NOMO-1 treated with dmso at 0.1 percent for 144 hours (cell line): ENCODE measurements around the gene PAN3.
A peak's percentile ranks its signal among the peaks of the same experiment; 100 is the strongest.
"Not testable (repeated sequence)": the region's sequence is repeated elsewhere in the genome, so short reads cannot be mapped to it uniquely, and the experiment has no call there.

Source experiments
- DNase-seq: peaks from one replicate; lab custom pipeline; 2025; ENCODE audit not compliant: unreplicated experiment; lab: John Stamatoyannopoulos, UW

The PAN3 gene

DNA sequence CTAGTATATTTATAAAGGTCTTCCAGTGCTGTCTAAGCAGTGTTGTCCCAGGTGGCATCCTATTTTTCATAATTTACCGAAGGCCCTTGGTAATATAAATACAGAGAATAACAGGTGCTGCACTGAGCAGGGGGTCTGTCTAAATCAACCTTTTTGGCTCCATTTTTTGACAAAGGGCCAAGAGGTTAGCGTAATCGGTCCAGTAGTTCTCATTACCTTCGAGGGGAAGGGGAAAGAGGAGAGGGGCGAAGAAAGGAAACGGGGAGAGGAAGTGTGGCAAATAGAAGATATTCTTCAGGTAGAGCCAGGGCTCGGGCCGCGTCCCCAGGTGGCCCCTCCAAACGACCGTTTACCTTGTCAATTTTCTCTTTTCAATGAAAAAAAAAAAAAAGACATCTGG is 749 bp upstream of the PAN3 start:
- DNase-seq: no peak

DNA sequence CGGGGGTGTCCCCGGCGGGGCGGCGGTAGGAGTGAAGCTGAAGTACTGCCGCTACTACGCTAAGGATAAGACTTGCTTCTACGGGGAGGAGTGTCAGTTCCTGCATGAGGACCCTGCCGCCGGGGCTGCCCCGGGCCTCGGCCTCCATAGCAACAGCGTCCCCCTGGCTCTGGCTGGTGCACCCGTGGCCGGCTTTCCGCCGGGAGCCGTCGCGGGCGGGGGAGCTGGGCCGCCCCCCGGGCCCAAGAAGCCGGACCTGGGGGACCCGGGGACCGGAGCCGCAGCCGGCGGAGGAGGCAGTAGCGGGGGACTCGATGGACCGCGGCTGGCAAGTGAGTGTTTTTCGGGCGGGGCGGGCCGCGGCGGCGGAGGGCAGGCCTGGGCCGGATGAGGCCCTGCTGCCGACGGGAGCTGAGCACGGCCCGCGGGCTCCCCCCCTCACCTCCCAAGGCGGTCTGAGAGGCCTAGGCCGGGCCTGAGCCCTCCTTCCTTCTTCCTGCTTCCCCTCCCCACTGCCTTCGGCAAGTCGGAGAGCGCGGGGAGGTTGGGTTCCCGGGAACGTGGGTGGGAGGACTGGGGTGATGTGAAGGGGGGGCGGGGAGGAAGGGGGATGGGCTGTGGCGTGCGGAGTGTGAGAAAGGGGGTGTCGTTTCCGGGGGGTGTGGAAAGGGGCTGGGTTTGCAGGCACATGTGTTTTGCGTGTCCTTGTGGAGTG is 568 bp downstream of the PAN3 start:
- peak; percentile 99 for DNase-seq

DNA sequence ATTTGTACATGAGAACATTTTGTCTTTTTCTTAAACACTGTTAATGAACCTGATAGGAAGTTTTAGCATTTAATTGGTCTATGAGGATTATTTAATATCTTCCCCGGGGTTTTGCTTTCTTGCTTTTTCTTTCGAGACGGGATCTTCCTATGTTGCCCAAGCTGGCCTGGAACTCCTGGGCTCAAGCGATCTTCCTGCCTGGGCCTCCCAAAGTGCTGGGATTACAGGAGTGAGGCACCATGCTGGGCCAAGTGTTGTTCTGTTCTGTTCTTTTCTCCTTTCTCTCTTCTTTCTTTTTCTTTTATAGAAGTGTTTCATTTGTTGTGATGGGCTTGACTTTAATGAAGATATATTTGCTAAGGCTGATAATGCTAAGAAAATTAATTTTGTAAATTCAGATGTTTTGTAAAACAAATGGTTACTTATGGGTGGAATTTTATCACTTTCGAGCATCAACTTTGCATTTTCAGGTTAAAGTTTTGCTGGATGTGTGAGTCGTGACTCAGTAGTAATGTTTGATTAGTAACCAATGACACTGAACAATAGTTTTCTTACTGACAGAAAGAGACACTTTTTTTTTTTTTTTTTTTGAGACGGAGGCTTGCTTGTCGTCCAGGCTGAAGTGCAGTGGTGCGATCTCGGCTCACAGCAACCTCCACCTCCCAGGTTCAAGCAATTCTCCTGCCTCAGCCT is 2.2 kb downstream of the PAN3 start:
- no peak for DNase-seq

DNA sequence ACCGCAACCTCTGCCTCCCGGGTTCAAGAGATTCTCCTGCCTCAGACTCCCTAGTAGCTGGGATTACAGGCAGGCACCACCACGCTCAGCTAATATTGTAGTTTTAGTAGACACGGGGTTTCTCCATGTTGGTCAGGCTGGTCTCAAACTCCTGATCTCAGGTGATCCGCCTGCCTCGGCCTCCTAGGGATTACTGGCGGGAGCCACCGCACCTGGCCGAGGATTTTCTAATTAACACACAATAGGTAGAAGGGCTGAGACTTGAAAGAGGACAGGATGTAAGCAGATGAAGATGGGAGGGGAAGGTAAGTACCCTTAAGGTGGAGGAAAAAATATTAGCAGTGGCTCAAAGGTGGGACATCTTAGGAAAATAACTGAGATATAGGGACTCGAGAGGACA is 3.2 kb downstream of the PAN3 start:
- not testable (repeated sequence) for DNase-seq

DNA sequence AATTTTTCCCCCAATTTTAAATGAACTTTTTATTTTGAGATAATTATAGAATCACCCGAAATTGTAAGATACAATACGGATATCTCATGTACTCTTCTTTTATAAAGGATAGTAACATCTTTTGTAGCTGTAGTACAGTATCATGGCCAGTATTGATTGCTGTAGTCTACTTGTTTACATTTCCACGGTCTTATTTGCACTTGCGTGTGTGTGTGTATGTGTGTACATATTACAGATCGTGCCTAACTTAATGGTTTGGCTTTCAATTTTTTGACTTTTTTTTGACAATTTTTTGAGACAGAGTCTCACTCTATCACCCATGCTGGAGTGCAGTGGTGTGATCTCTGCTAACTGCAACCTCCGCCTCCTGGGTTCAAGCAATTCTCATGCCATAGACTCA is 6.7 kb downstream of the PAN3 start:
- DNase-seq: no peak

DNA sequence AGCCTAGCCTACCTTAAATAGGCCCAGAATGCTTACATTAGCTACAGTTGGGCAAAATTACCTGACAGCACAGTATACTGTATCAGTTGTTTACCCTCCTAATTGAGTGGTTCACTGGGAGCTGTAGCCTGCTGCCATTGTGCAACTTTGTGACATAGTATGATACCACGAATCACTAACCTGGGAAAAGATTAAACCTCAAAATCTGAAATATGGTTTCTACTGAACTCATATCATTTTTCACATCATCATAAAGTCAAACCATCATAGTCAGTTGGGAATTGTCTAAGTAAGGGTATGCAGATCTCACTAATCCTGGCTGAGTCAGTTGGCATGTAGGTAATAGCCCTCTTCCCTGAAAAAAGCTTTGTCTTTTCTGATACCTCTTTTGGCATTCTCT is 9.2 kb downstream of the PAN3 start:
- DNase-seq: no peak

DNA sequence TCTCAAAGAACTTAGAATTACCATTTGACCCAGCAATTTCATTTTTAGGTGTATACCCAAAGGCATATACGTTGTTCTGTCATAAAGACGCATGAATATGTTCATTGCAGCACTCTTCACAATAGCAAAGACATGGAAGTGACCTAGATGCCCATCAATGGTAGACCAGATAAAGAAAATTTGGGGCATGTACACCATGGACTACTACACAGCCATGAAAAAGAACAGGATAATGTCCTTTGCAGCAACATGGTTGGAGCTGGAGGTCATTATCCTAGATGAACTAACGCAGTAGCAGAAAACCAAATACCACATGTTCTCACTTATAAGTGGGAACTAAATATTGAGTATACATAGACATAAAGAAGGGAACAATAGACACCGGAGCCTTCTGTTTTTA is 20.7 kb downstream of the PAN3 start:
- no peak for DNase-seq

DNA sequence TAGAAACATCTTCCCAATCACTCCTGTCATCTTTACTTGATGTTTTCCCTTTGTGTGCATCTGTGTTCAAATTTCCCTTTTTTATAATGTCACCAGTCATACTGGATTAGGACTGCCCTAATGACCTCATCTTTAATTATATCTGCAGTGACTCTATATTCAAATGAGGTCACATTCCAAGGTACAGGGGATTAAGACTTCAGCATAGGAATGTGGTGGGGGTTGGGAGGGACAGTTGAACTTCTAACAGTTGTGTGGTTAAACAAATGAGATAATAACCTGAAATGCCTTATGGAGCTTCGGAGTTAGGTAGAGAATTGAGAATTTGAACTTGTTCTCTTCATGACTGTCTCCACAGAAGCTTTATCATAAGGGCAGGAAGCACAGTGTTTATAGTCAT is 23.0 kb downstream of the PAN3 start:
- no peak for DNase-seq

DNA sequence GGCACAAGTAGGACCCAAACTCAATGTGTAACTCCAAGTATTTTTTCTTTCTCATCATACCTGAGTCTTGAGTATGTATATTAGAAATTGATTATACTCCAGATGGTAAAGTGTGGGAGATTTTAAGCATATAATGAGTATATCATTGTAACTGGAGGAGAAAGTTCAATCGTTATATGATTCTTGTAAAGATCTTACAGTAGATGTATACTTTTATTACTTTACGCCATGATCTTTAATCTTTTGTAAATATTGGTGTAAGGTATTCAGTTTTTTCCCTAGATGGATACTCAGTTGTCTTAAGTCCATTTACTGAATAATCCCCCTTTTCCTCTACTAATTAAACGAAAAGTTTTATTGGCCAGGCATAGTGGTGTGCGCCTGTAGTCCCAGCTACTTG is 25.2 kb downstream of the PAN3 start:
- DNase-seq: no peak

DNA sequence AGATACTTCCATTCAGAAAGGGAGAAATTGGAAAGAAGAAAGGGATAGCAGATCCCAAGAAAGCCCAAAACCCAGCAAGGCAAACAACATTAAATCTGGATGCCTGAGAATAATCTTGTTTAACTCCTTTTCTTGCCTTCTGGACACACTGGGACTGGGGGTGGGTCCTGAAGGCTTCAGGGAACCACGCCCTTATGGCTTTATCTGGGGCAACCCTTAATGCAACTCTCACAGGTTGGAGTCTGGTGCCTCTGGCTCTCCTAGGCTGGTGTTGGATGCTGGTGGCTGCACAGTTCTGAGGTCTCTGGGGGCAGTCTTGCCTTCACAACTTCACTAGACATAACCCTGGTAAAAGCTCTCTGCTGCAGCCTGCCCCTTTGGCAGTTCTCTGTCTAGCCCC is 27.9 kb downstream of the PAN3 start:
- DNase-seq: no peak

DNA sequence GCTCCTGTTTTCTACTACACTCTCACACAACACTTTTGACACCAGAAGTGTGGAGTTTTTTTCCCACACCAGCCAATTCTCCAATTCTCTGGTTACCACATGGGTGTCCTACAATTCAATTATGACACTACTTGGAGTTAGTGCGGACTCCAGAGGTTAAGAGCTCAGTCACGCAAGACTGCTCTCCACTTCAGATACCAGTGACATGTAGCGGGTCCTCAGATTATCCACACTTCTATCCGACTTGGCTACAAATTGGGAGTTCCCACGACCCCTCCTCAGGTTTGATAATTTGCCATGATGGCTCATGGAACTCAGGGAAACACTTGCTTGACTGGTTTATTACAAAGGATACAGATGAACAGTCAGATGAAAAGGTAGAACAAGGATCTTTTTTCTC is 32.9 kb downstream of the PAN3 start:
- no peak for DNase-seq

DNA sequence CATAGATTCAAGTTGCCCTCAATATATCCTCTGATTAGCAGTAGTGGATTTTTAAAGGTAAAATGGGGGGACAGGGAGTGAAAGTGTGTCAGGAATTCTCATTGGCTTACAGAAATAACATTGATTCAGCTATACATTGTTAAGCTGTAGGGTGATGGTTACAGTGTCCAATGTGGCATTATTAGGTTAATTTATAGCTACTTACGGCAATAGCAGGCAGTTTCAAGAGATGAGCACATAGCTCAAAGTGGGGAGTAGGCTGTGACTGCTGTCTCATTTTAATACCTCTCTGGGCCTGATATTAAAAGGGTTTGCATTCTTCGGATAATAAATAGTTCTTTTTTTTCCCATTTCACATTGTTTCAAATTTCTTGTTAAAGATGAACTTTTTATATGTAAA is 34.6 kb downstream of the PAN3 start:
- DNase-seq: no peak

DNA sequence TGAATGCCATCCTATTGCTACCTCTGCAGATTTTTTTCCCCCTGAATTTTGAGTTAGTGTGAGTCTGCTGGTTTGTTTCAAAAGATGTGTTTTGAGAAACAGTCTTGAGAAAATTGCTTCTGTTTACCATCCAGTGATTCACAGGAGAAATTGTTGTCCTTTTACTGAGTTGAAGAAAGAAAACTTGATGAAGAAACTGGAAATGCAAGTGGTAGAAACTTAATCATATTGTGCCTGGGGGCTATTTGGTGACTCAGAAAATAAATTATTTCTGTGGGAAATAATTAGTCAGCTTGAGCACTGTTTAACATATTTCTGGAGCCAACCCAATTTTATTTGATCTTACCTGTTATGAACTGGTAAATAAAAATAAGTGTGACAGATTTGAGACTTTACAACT is 35.4 kb downstream of the PAN3 start:
- no peak for DNase-seq

DNA sequence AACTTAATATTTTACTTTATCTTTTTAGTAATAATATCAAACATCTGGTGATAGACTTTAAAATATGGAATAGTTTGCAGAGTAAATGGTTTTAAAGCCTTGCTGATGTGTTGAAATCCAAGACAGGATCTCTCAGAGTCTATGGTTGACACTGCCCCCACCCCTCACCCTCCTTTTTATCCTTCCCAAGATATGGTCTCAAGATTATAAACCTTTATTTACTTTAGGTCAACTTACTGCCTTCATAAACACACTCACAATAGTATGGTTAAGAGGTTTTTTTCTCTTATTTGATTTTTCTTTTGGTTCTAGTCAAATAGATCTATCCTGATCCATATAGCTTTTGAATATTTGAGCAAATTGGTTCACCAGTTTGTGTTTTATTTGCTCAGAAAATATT is 39.0 kb downstream of the PAN3 start:
- no peak for DNase-seq

DNA sequence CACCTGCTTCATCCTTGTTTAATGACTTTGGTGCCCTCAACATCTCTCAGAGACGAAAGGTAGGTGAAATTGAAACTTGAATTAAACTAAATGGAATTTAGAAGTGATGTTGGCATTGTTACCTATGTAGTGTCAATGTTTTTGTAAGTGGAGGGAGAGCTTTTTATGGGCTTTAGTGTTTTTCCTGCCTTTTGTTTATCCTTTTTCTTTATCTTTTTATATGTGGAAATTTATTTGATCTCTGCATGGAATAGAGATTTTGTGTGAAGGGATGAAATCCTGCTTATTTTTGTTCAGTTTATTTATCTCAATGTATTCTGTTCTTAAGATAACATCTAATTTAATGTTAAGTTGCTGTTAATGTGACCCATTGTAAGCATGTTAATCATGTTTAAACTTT is 39.5 kb downstream of the PAN3 start:
- no peak for DNase-seq

DNA sequence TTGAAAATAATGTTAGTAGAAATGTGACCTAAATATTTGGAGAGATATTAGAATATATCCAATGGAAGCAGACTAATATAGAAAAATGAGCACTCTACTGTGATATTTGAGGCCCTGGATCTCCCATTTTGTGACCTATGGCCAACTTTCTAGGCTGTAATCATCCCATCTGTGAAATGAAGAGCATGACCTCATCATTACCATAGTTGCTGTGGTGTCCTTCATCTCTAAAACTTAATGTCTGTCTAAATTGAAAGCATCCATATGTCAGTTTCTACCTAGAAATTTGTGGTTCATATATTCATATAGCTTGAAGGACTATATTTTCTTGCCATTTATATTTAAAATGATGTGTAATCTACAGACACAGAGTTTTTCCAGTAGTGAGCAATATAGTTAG is 41.6 kb downstream of the PAN3 start:
- DNase-seq: no peak

DNA sequence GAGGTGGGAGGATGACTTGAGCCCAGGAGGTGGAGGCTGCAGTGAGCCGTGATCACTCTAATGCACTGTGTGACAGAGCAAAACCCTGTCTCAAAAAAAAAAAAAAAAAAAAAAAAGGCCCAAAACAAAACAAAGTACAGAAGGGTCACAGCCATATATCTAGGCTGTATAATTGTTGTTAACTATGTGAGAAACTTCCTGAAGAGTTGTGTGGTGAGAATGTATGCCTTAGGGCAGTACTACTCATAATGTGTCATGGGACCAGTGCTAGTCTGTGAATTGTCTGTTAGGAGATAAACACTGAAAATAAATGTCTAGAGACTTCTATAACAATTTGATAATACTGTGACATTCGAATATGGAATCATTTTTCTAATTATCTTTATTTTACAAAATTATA is 43.1 kb downstream of the PAN3 start:
- no peak for DNase-seq

DNA sequence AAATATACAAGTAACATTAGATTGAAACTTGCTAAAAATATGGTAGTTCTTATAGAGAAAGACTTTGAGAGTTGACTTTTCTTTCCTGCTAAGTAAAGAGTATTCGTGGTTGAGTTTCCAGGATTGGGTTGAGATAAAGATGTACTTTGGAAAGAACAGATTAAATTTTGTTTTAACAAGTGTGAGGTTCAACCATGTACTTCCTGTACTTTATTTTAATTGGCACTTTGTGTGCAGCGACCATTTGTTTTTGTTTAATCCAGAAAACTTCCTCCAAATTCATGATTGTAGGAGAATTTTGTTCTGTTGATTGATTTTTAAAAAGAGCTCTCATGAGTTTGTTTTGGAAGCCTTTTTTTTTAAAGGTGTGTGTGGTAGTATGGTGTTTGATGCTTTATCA is 46.9 kb downstream of the PAN3 start:
- DNase-seq: no peak

DNA sequence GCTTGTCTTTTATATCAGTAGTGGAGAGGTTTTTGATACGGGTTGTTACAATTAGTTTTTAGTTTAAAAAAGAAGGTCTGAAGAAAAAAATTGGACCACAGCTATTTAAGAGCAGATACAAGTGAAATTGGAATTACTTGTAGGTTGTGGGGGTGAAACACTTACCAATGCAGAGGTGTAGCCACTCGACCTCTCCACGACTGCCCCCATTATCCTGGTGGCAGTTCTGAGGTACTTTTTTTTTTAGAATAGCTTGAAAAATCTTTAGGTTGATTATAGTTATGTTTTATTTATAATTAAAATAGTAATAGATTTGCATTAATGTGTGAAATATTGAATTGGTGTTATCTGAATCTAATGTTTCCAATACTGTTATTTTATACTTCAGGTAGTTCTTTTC is 60.7 kb downstream of the PAN3 start:
- DNase-seq: no peak

DNA sequence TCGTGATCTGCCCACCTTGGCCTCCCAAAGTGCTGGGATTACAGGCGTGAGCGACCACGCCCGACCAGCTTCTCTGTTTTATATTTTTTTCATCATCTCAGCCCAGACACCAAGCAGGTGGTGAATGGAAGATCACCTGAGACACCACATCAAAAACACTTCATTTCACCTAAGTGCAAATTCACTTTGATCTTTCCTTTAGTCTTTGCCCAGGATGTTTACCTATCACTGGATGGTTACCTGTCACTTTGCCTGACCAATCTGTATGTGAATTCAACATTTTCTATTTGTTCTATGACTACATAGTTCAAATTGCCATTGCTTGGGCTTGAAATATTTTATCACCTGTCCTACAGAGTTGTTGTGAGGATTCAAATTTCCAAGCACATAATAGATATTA is 65.7 kb downstream of the PAN3 start:
- DNase-seq: no peak

DNA sequence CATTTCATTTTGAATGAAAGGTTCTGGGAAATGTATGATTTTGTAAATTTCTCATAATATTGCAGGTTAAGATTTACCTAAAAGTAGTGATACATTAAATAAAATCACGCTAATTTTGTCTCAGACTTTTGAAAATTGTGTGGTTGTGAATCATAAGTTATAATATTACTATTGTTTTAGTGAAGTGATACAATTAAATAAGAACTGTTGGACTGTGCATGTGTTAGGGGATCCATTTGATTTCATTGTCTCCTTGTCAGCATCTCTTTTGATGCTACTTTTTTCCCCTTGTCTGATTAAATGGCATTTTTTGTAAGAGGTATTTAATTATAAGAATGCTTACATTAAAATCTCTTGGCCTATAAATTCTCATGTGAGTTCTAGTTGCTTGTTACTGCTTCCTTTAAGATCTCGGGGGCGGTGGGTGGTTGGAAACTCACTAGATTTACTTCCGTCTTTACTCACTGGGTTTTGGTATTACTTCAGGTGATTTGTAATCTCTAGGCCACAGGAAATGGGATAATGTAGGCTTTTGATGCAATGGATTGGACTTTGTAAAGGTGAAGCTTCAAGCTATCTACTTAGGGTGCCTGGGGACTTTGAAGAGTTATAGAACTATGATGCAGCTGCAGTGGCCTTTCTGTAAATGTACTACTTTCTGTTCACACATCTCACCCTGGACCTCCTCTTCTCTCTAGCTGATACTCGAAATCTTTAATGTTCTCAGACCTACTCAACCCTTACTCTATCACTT is 66.5 kb downstream of the PAN3 start:
- no peak for DNase-seq

DNA sequence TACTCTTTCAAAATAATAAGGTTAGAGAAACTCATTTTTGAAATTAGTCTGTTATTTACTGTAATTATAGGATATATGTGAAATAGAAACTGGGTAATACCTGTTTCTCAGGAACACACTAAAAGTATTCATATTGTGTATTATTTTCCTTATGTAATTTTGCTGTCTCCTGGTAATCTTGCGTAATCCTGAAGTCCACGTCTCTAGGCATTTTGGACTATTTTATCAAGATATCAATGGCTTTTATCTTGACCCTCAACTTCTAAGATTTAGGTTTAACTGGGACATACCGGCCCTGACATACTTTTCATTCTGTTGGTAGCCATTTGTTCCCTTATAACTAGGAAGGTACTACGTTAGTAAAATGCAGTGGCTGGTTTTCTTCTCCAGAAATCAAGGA is 80.3 kb downstream of the PAN3 start:
- no peak for DNase-seq
